Hematopoietic multipotent progenitor cell treated with erythropoietin and hydrocortisone succinate and interleukin-3 and kit ligand, for 17 days (in vitro differentiated cells): Measurements from ENCODE around the gene IL1F10.

Experiments
- DNase-seq: peaks from one replicate; pipeline ENCODE4 v3.0.0-alpha.2; 2015; ENCODE audit warnings: low spot score

Gene IL1F10

GRCh38 chr2:113058998-113059960 is 8.5 kb upstream of the IL1F10 start, which contains the start of gene IL36RN:
TSS of gene IL36RN (plus strand) at chr2:113059198. CDS start at chr2:113059439, 241 bp downstream.
- no peak for DNase-seq

- no peak for DNase-seq
These were observed 7.4 kb upstream of the IL1F10 start for GRCh38 chr2:113060396-113060795.

GRCh38 chr2:113060796-113061195 is 7.0 kb upstream of the IL1F10 start:
- DNase-seq: no peak

- no peak for DNase-seq
These were observed 6.5 kb upstream of the IL1F10 start for GRCh38 chr2:113061241-113061640.

GRCh38 chr2:113061896-113062770 is 5.6 kb upstream of the IL1F10 start:
- no peak for DNase-seq

- DNase-seq: no peak
These were observed 3.5 kb upstream of the IL1F10 start for GRCh38 chr2:113064281-113064680.

- DNase-seq: no peak
These were observed 2.9 kb upstream of the IL1F10 start for GRCh38 chr2:113064898-113065297.

- no peak for DNase-seq
These were observed 479 bp downstream of the IL1F10 start for GRCh38 chr2:113068249-113068648.

GRCh38 chr2:113068706-113069485 is 1.1 kb downstream of the IL1F10 start:
- no peak for DNase-seq

- no peak for DNase-seq
These were observed 2.2 kb downstream of the IL1F10 start for GRCh38 chr2:113069676-113070605.

GRCh38 chr2:113070606-113070975 is 2.8 kb downstream of the IL1F10 start:
- DNase-seq: no peak

- DNase-seq: no peak
These were observed 4.8 kb downstream of the IL1F10 start for GRCh38 chr2:113072584-113072983.

- DNase-seq: no peak
These were observed 5.6 kb downstream of the IL1F10 start for GRCh38 chr2:113073325-113073834.

- no peak for DNase-seq
These were observed 7.3 kb downstream of the IL1F10 start for GRCh38 chr2:113075030-113075429.

- DNase-seq: no peak
These were observed 7.8 kb downstream of the IL1F10 start for GRCh38 chr2:113075600-113075999.

GRCh38 chr2:113076954-113077669 is 9.3 kb downstream of the IL1F10 start:
- no peak for DNase-seq

GRCh38 chr2:113077921-113078320 is 10.2 kb downstream of the IL1F10 start:
- DNase-seq: no peak

- no peak for DNase-seq
These were observed 10.6 kb downstream of the IL1F10 start for GRCh38 chr2:113078350-113078839.

GRCh38 chr2:113079131-113079530 is 11.4 kb downstream of the IL1F10 start:
- no peak for DNase-seq

GRCh38 chr2:113080134-113080533 is 12.4 kb downstream of the IL1F10 start:
- DNase-seq: peak; percentile 28
